Activated gamma-delta T cell treated with anti-CD3 and anti-CD28 coated beads, Interleukin-2, amount 50 U/mL, for 16 hours (primary cell): ENCODE results near the gene TNS3.
"Not testable (repeated sequence)": the region's sequence is repeated elsewhere in the genome, so short reads cannot be mapped to it uniquely, and the experiment has no call there.

Experiments
- DNase-seq: peaks from one replicate; pipeline ENCODE4 v3.0.0-alpha.2; 2020; ENCODE audit warnings: low read depth

Gene TNS3

GRCh38 chr7:47561715-47562446 is 20.0 kb downstream of the TNS3 start:
- DNase-seq, result no peak

GRCh38 chr7:47559306-47560220 is 22.3 kb downstream of the TNS3 start:
- DNase-seq, result no peak

- no peak for DNase-seq
These were observed 23.9 kb downstream of the TNS3 start for GRCh38 chr7:47557694-47558670.

GRCh38 chr7:47557317-47557693 is 24.6 kb downstream of the TNS3 start:
- no peak for DNase-seq

GRCh38 chr7:47556511-47557180 is 25.3 kb downstream of the TNS3 start:
- no peak for DNase-seq

- DNase-seq, result no peak
These were observed 28.6 kb downstream of the TNS3 start for GRCh38 chr7:47553309-47553708.

GRCh38 chr7:47552621-47553020 is 29.3 kb downstream of the TNS3 start:
- no peak for DNase-seq

- no peak for DNase-seq
These were observed 30.1 kb downstream of the TNS3 start for GRCh38 chr7:47551668-47552440.

- DNase-seq, result no peak
These were observed 31.0 kb downstream of the TNS3 start for GRCh38 chr7:47550788-47551470.

GRCh38 chr7:47549916-47550315 is 32.0 kb downstream of the TNS3 start:
- DNase-seq, result no peak

- DNase-seq, result no peak
These were observed 32.5 kb downstream of the TNS3 start for GRCh38 chr7:47549397-47549796.

- DNase-seq, result no peak
These were observed 33.4 kb downstream of the TNS3 start for GRCh38 chr7:47548546-47548945.

- no peak for DNase-seq
These were observed 35.0 kb downstream of the TNS3 start for GRCh38 chr7:47546733-47547494.

- DNase-seq, result no peak
These were observed 35.7 kb downstream of the TNS3 start for GRCh38 chr7:47546171-47546570.

- DNase-seq, result no peak
These were observed 37.5 kb downstream of the TNS3 start for GRCh38 chr7:47544416-47544815.

GRCh38 chr7:47543714-47544113 is 38.2 kb downstream of the TNS3 start:
- DNase-seq, result no peak

- DNase-seq, result no peak
These were observed 38.9 kb downstream of the TNS3 start for GRCh38 chr7:47543056-47543455.

GRCh38 chr7:47542051-47542450 is 39.9 kb downstream of the TNS3 start:
- DNase-seq, result no peak

- DNase-seq, result not testable (repeated sequence)
These were observed 40.4 kb downstream of the TNS3 start for GRCh38 chr7:47541485-47541884.
